Uterus (tissue), 2 donors: ENCODE results near the gene NFE2L3.
"Not testable (repeated sequence)": the region's sequence is repeated elsewhere in the genome, so short reads cannot be mapped to it uniquely, and the experiment has no call there.

Experiments used
- CTCF ChIP-seq, 4 experiments: fragments of 200-600 bp in 2 of 4; fragments of 450-650 bp in 2 of 4; sonication (generic) in 2 of 4; IDR thresholded peaks; one replicate each; pipeline ENCODE4 v1.5.1; 2016 to 2019; ENCODE audit warnings: antibody characterized with exemption in 4 of 4, mild to moderate bottlenecking in 2 of 4, moderate library complexity in 1 of 4
- POLR2A ChIP-seq, 2 donors: fragments of 450-650 bp; IDR thresholded peaks; one replicate each; pipeline ENCODE4 v1.6.1; 2016; ENCODE audit warnings: antibody characterized with exemption in 2 of 2, mild to moderate bottlenecking in 1 of 2, moderate library complexity in 1 of 2

GRCh38 chr7:26148307-26148700, 3.7 kb upstream of the NFE2L3 start:
- not testable (repeated sequence) for TF ChIP-seq CTCF, POLR2A (IDR thresholded peaks at IDR 0.05)
